Keratinocyte (primary cell): ENCODE measurements around the gene CRPPA. TPM values are rescaled to one million over a fixed set of nuclear protein-coding genes. Genes with fewer than 3 reads are reported as not detected.

Source experiments
- DNase-seq: peaks from one replicate; pipeline ENCODE4 v3.0.0-alpha.2; 2011; ENCODE audit warnings: low read depth, missing footprints, low spot score
- FAIRE-seq: peaks from 2 replicates; lab custom pipeline; 2011; peaks lifted over from hg19 to GRCh38; lab: Jason Lieb, UNC
- H2AFZ ChIP-seq: 2 replicates; pipeline ENCODE4 v1.6.0; 2012; ENCODE audit warnings: low read length, control low read depth, inconsistent platforms; ENCODE audit not compliant: control insufficient read depth
- H3K27ac ChIP-seq: 2 replicates; pipeline ENCODE4 v1.5.1; 2011; ENCODE audit warnings: low read length; ENCODE audit not compliant: control insufficient read depth, insufficient read depth
- H3K27me3 ChIP-seq: 3 replicates; pipeline ENCODE4 v1.6.0; 2011; ENCODE audit warnings: low read length; ENCODE audit not compliant: control insufficient read depth, insufficient read depth; ENCODE audit errors: extremely low read depth
- H3K36me3 ChIP-seq, 2 experiments: 2 replicates in 1 of 2; 3 replicates in 1 of 2; pipeline ENCODE4 v1.5.1; 2011; ENCODE audit warnings: low read length in 2 of 2, mild to moderate bottlenecking in 1 of 2; ENCODE audit not compliant: control insufficient read depth in 2 of 2, insufficient read depth in 2 of 2; ENCODE audit errors: extremely low read depth in 1 of 2
- H3K4me1 ChIP-seq: 3 replicates; pipeline ENCODE4 v1.5.1; 2011; ENCODE audit warnings: low read length; ENCODE audit not compliant: control insufficient read depth, insufficient read depth; ENCODE audit errors: extremely low read depth
- H3K4me2 ChIP-seq: 3 replicates; pipeline ENCODE4 v1.6.0; 2011; ENCODE audit warnings: low read depth, low read length; ENCODE audit not compliant: control insufficient read depth, insufficient read depth; ENCODE audit errors: extremely low read depth
- H3K4me3 ChIP-seq, 3 experiments: fragments of 200-600 bp in 1 of 3; sonication (generic) in 1 of 3; 2 replicates in 2 of 3; 3 replicates in 1 of 3; pipeline ENCODE4 v1.5.1; 2011 to 2016; ENCODE audit warnings: low read length in 3 of 3, mild to moderate bottlenecking in 3 of 3, control low read depth in 2 of 3, inconsistent platforms in 1 of 3, low read depth in 1 of 3, mixed read lengths in 1 of 3, mixed run types in 1 of 3, moderate library complexity in 1 of 3; ENCODE audit not compliant: control insufficient read depth in 2 of 3, insufficient read depth in 2 of 3; ENCODE audit errors: extremely low read depth in 1 of 3
- H3K79me2 ChIP-seq: 2 replicates; pipeline ENCODE4 v1.6.0; 2012; ENCODE audit warnings: low read length; ENCODE audit not compliant: control insufficient read depth, insufficient read depth
- H3K9ac ChIP-seq: 3 replicates; pipeline ENCODE4 v1.6.0; 2011; ENCODE audit warnings: low read length; ENCODE audit not compliant: control insufficient read depth, insufficient read depth; ENCODE audit errors: extremely low read depth
- H3K9me1 ChIP-seq: 3 replicates; pipeline ENCODE4 v1.6.0; 2011; ENCODE audit warnings: low read length; ENCODE audit not compliant: control insufficient read depth, insufficient read depth; ENCODE audit errors: extremely low read depth
- H3K9me3 ChIP-seq: 2 replicates; pipeline ENCODE4 v1.5.1; 2012; ENCODE audit warnings: low read depth, low read length; ENCODE audit not compliant: control insufficient read depth
- H4K20me1 ChIP-seq: 3 replicates; pipeline ENCODE4 v1.6.0; 2011; ENCODE audit warnings: low read length; ENCODE audit not compliant: control insufficient read depth, insufficient read depth; ENCODE audit errors: extremely low read depth
- EZH2 ChIP-seq: IDR thresholded peaks from one replicate; pipeline ENCODE4 v1.6.1; 2012; ENCODE audit warnings: inconsistent platforms, mild to moderate bottlenecking, low read length, moderate library complexity
- dilution Hi-C: fragments of 300-500 bp; cut with MboI; formaldehyde crosslinking; loops from one replicate; pipeline ENCODE4 v1.7.0; 2020; ENCODE audit warnings: low sequenced_read_pairs; ENCODE audit not compliant: extremely low pct_ligation_motif_present
- polyA plus RNA-seq, 5 experiments: library from polyadenylated mRNA; depleted of rRNA in 3 of 5; stranded (reverse) in 3 of 5; stranded (forward) in 1 of 5; unstranded in 1 of 5; fragments of >200 nt; gene quantifications; 1 replicate in 1 of 5; 2 replicates in 3 of 5; 3 replicates in 1 of 5; pipeline versions ENCODE4 v1.2.1 to v1.2.3, GENCODE V29; 2011 to 2012; ENCODE audit warnings: missing spikeins in 2 of 5, low read depth in 1 of 5, low replicate concordance in 1 of 5
- TF ChIP-seq, protein P1 (sequence below), 3 experiments: IDR thresholded peaks in 1 of 3; conservative IDR thresholded peaks in 1 of 3; optimal IDR thresholded peaks in 1 of 3; 2 replicates in 2 of 3; 3 replicates in 1 of 3; pipeline versions ENCODE3 to v1.5.1; 2011; ENCODE audit warnings: low read length in 3 of 3, mild to moderate bottlenecking in 3 of 3, moderate library complexity in 2 of 3, control low read depth in 1 of 3, inconsistent platforms in 1 of 3; ENCODE audit not compliant: insufficient read depth in 2 of 3; ENCODE audit errors: extremely low read depth in 1 of 3

CRPPA gene
- polyA plus RNA-seq, 1 donor (not counting 4 experiments of a cell fraction or from before 2014, with no cell fraction given): 0.51 TPM

GRCh38 chr7:16431646-16432424 is 10.5 kb upstream of the CRPPA start:
- H3K27me3 ChIP-seq: no peaks in the 10 kb centered on the region
- H3K9me1 ChIP-seq: no peaks in the 10 kb centered on the region
- dilution Hi-C loops: no loop called here
- H3K4me1 ChIP-seq: no peaks in the 10 kb centered on the region
- no peak overlapping the region for H2AFZ ChIP-seq
- H3K9me3 ChIP-seq: no peaks in the 10 kb centered on the region
- H3K4me2 ChIP-seq: no peak overlapping the region
- no peaks in the 10 kb centered on the region for H3K79me2 ChIP-seq
- TF ChIP-seq, protein P1, sequence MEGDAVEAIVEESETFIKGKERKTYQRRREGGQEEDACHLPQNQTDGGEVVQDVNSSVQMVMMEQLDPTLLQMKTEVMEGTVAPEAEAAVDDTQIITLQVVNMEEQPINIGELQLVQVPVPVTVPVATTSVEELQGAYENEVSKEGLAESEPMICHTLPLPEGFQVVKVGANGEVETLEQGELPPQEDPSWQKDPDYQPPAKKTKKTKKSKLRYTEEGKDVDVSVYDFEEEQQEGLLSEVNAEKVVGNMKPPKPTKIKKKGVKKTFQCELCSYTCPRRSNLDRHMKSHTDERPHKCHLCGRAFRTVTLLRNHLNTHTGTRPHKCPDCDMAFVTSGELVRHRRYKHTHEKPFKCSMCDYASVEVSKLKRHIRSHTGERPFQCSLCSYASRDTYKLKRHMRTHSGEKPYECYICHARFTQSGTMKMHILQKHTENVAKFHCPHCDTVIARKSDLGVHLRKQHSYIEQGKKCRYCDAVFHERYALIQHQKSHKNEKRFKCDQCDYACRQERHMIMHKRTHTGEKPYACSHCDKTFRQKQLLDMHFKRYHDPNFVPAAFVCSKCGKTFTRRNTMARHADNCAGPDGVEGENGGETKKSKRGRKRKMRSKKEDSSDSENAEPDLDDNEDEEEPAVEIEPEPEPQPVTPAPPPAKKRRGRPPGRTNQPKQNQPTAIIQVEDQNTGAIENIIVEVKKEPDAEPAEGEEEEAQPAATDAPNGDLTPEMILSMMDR (optimal IDR thresholded peaks at IDR 0.05 in 1 of 3, IDR thresholded peaks at IDR 0.05 in 1 of 3, conservative IDR thresholded peaks at IDR 0.05 in 1 of 3; ENCODE audit: extremely low read depth in 1 of 3, insufficient read depth in 2 of 3, low read length in 3 of 3): peak in 2 of 3 experiments; percentile 40 to 46
- TF ChIP-seq EZH2: no peak
- H3K4me3 ChIP-seq: no peak overlapping the region
- H3K9ac ChIP-seq: no peak overlapping the region
- FAIRE-seq (no peak), DNase-seq (no peak)
- no peaks in the 10 kb centered on the region for H3K36me3 ChIP-seq
- H3K27ac ChIP-seq: no peak overlapping the region
- H4K20me1 ChIP-seq: no peaks in the 10 kb centered on the region

DNA sequence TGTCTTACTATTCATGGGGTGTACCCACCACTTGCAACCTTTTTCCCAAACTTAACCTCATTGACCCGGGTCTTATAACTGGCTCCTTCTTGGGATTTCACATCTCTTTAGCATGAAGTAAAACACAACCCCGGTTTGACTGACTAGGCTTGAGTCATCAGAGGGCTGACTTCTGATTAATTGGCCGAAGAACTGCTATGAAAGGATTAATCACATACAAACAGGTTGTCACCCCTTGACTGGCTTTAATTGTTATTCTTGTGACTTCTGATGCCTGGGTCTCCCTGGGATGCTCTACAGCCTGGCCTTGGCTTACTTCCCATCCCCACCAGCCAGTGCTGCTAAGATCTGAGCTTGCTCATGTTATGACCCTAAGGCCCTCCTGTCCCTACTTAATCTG is 8.8 kb upstream of the CRPPA start:
- TF ChIP-seq, protein P1 (optimal IDR thresholded peaks at IDR 0.05 in 1 of 3, IDR thresholded peaks at IDR 0.05 in 1 of 3, conservative IDR thresholded peaks at IDR 0.05 in 1 of 3; ENCODE audit: extremely low read depth in 1 of 3, insufficient read depth in 2 of 3, low read length in 3 of 3): no peak
- TF ChIP-seq EZH2: no peak
- no peaks in the 10 kb centered on the region for H3K9me1 ChIP-seq
- H3K27ac ChIP-seq: no peak overlapping the region
- H3K79me2 ChIP-seq: no peaks in the 10 kb centered on the region
- DNase-seq: no peak
- no peak overlapping the region for H3K4me2 ChIP-seq
- H3K36me3 ChIP-seq: no peaks in the 10 kb centered on the region
- no peaks in the 10 kb centered on the region for H4K20me1 ChIP-seq
- no peaks in the 10 kb centered on the region for H3K9me3 ChIP-seq
- H3K9ac ChIP-seq: no peak overlapping the region
- no peak overlapping the region for H3K4me3 ChIP-seq
- H3K4me1 ChIP-seq: no peaks in the 10 kb centered on the region
- dilution Hi-C loops: no loop called here
- H2AFZ ChIP-seq: no peak overlapping the region
- H3K27me3 ChIP-seq: no peaks in the 10 kb centered on the region
- FAIRE-seq: no peak
